ENCODE measurements around the gene S100G. TPM values are rescaled to one million over a fixed set of nuclear protein-coding genes. Genes with fewer than 3 reads are reported as not detected.

The S100G gene
- total RNA-seq, 3 donors from 2014 or later, result not detected

Other genes starting within 250 kb of the S100G start
- gene CTPS2, start 62.5 kb downstream of the S100G start, total RNA-seq, result 1 to 10 TPM; 1.2 to 2.6 (median 1.5) TPM
- 10 to 100 TPM; 16.7 to 28.6 (median 19.3) TPM for gene SYAP1, start 69.5 kb downstream of the S100G start, total RNA-seq
- 10 to 100 TPM; 30.6 to 46.1 (median 31.3) TPM for gene TXLNG, start 136.3 kb downstream of the S100G start, total RNA-seq
- 100 to 1,000 TPM in 2 of 3 donors, 10 to 100 TPM in 1; 94.4 to 119 (median 115) TPM for gene RBBP7, start 220.2 kb downstream of the S100G start, total RNA-seq